ENCODE data around the gene APP. TPM values are rescaled to one million over a fixed set of nuclear protein-coding genes. Genes with fewer than 3 reads are reported as not detected.

Gene APP
- total and polyA plus RNA-seq, 10 of the 15 experiments (the other 5 are each of a cell fraction or from before 2014, with no cell fraction given): 8.8 to 94.9 (median 51.0) TPM

DNA sequence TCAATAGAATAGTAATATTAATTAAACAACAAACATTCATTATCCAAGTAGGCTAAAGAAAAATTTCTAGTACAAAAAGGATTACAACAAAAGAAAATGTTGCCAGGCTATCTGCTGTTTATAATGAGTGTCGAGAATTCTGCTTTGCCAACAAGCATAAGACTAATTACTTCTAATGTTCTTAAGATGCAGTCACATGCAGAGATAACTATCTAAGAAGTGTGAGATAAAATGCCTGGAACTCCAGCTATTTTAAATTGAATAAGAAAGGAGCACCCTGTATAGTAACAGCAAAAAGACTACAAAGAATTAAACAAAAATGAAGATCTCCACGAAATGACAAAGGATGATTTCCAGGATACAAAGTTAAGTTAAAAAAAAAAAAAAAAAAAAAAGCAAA, 59.9 kb downstream of the APP start (continued):
- TF ChIP-seq, protein P1, sequence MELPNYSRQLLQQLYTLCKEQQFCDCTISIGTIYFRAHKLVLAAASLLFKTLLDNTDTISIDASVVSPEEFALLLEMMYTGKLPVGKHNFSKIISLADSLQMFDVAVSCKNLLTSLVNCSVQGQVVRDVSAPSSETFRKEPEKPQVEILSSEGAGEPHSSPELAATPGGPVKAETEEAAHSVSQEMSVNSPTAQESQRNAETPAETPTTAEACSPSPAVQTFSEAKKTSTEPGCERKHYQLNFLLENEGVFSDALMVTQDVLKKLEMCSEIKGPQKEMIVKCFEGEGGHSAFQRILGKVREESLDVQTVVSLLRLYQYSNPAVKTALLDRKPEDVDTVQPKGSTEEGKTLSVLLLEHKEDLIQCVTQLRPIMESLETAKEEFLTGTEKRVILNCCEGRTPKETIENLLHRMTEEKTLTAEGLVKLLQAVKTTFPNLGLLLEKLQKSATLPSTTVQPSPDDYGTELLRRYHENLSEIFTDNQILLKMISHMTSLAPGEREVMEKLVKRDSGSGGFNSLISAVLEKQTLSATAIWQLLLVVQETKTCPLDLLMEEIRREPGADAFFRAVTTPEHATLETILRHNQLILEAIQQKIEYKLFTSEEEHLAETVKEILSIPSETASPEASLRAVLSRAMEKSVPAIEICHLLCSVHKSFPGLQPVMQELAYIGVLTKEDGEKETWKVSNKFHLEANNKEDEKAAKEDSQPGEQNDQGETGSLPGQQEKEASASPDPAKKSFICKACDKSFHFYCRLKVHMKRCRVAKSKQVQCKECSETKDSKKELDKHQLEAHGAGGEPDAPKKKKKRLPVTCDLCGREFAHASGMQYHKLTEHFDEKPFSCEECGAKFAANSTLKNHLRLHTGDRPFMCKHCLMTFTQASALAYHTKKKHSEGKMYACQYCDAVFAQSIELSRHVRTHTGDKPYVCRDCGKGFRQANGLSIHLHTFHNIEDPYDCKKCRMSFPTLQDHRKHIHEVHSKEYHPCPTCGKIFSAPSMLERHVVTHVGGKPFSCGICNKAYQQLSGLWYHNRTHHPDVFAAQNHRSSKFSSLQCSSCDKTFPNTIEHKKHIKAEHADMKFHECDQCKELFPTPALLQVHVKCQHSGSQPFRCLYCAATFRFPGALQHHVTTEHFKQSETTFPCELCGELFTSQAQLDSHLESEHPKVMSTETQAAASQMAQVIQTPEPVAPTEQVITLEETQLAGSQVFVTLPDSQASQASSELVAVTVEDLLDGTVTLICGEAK (IDR thresholded peaks at IDR 0.05; ENCODE audit: borderline replicate concordance): no peak
- TF ChIP-seq SMARCA5 (IDR thresholded peaks at IDR 0.05) (no peak), RAD21 (IDR thresholded peaks at IDR 0.05; ENCODE audit: insufficient read depth, low read depth, low read length) (no peak)
- TF ChIP-seq, protein P2, sequence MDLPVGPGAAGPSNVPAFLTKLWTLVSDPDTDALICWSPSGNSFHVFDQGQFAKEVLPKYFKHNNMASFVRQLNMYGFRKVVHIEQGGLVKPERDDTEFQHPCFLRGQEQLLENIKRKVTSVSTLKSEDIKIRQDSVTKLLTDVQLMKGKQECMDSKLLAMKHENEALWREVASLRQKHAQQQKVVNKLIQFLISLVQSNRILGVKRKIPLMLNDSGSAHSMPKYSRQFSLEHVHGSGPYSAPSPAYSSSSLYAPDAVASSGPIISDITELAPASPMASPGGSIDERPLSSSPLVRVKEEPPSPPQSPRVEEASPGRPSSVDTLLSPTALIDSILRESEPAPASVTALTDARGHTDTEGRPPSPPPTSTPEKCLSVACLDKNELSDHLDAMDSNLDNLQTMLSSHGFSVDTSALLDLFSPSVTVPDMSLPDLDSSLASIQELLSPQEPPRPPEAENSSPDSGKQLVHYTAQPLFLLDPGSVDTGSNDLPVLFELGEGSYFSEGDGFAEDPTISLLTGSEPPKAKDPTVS (IDR thresholded peaks at IDR 0.05; ENCODE audit: low read depth, low read length): no peak

DNA sequence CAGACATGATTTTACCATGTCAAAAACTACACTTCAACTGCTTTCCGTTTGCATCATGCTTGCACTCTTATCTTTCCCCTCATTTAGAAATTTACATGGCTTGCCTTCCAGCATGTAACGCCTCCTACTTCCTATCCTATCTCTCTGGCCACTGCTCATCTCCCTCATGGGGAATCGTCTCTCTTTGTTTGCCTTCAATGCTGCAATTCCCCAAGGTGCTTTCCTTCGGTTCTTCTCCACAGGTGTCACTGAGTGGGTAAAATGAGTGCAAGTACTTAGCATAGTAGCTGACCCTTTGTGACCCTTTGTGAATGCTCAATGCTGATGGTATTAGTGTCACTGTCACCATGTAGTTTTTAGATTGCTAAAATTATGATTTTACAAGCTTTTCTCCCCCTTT, 63.1 kb downstream of the APP start:
- Histone ChIP-seq H3K9ac (ENCODE audit: control insufficient read depth, insufficient read depth, low read length) (no peak overlapping the region), H3K9me3 (replicated peaks; ENCODE audit: control insufficient read depth, insufficient read depth, low read length) (no peaks in the 10 kb centered on the region; the same call in 2 of the 3 replicates), H3K36me3 (ENCODE audit: control insufficient read depth in 2 of 2, insufficient read depth in 2 of 2, low read length in 1 of 2) (peaks cover 3% of the 10 kb centered on the region in 2 experiments; a peak in 3 of 4 replicates), H3K4me3 (no peak overlapping the region), H3K27me3 (replicated peaks in 1 of 2; ENCODE audit: control insufficient read depth in 2 of 2, insufficient read depth in 2 of 2, low read length in 1 of 2) (no peaks in the 10 kb centered on the region), H3K4me2 (ENCODE audit: control insufficient read depth, insufficient read depth) (no peak overlapping the region), H3K27ac (ENCODE audit: control insufficient read depth, insufficient read depth) (no peak overlapping the region), H3K4me1 (ENCODE audit: control insufficient read depth, insufficient read depth, low read length) (no peaks in the 10 kb centered on the region), H4K20me1 (ENCODE audit: control insufficient read depth, insufficient read depth) (no peaks in the 10 kb centered on the region), H2AFZ (ENCODE audit: control insufficient read depth, low read depth, low read length) (no peak overlapping the region), H3K79me2 (ENCODE audit: control insufficient read depth, insufficient read depth, low read length) (no peaks in the 10 kb centered on the region)
- SMC1A ChIA-PET (ENCODE audit: uncharacterized antibody, unreplicated experiment): no interaction called here
- FAIRE-seq (no peak), ATAC-seq (no peak), DNase-seq (ENCODE audit: low read depth, low spot score) (no peak)
- CTCF ChIA-PET: no interaction called here
- intact Hi-C loops (cut with micrococcal nuclease; ENCODE audit: unreplicated experiment): no loop called here
- in situ Hi-C loops (cut with MboI): no loop called here
- 17% methylated on average over 4 of the region's 4 CpGs for WGBS (ENCODE audit: insufficient coverage, insufficient replicate concordance, low lambda C conversion rate, missing lambda C conversion rate)
- no TSS peak for BruUV-seq (replicated peaks)
- POLR2A ChIA-PET: no interaction called here
- TF ChIP-seq CREM (IDR thresholded peaks at IDR 0.05; ENCODE audit: low read depth) (no peak), ZNF622 (IDR thresholded peaks at IDR 0.05) (no peak), STAT1 (conservative IDR thresholded peaks at IDR 0.05) (no peak), WRNIP1 (IDR thresholded peaks at IDR 0.05; ENCODE audit: borderline replicate concordance, low read depth, low read length) (no peak), CHD1 (IDR thresholded peaks at IDR 0.05; ENCODE audit: low read depth, low read length) (no peak), ZNF24 (IDR thresholded peaks at IDR 0.05) (no peak), CHD2 (IDR thresholded peaks at IDR 0.05; ENCODE audit: borderline replicate concordance, low read depth, low read length) (no peak)
- TF ChIP-seq, protein P3, sequence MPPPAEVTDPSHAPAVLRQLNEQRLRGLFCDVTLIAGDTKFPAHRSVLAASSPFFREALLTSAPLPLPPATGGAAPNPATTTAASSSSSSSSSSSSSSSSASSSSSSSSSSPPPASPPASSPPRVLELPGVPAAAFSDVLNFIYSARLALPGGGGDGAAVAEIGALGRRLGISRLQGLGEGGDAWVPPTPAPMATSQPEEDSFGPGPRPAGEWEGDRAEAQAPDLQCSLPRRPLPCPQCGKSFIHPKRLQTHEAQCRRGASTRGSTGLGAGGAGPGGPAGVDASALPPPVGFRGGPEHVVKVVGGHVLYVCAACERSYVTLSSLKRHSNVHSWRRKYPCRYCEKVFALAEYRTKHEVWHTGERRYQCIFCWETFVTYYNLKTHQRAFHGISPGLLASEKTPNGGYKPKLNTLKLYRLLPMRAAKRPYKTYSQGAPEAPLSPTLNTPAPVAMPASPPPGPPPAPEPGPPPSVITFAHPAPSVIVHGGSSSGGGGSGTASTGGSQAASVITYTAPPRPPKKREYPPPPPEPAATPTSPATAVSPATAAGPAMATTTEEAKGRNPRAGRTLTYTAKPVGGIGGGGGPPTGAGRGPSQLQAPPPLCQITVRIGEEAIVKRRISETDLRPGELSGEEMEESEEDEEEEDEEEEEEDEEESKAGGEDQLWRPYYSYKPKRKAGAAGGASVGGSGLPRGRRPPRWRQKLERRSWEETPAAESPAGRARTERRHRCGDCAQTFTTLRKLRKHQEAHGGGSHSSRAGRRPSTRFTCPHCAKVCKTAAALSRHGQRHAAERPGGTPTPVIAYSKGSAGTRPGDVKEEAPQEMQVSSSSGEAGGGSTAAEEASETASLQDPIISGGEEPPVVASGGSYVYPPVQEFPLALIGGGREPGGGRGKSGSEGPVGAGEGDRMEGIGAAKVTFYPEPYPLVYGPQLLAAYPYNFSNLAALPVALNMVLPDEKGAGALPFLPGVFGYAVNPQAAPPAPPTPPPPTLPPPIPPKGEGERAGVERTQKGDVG (CRISPR knock-in tag; IDR thresholded peaks at IDR 0.05): no peak
- TF ChIP-seq, protein P4, sequence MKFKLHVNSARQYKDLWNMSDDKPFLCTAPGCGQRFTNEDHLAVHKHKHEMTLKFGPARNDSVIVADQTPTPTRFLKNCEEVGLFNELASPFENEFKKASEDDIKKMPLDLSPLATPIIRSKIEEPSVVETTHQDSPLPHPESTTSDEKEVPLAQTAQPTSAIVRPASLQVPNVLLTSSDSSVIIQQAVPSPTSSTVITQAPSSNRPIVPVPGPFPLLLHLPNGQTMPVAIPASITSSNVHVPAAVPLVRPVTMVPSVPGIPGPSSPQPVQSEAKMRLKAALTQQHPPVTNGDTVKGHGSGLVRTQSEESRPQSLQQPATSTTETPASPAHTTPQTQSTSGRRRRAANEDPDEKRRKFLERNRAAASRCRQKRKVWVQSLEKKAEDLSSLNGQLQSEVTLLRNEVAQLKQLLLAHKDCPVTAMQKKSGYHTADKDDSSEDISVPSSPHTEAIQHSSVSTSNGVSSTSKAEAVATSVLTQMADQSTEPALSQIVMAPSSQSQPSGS (IDR thresholded peaks at IDR 0.05; ENCODE audit: low read length): no peak
- RAD21 ChIA-PET (ENCODE audit: unreplicated experiment): no interaction called here

Data from GM12878 (cell line).